ENCODE results near the gene SNX14. TPM values are rescaled to one million over a fixed set of nuclear protein-coding genes. Genes with fewer than 3 reads are reported as not detected.
A peak's percentile ranks its signal among the peaks of the same experiment; 100 is the strongest.
"Not testable (repeated sequence)": the region's sequence is repeated elsewhere in the genome, so short reads cannot be mapped to it uniquely, and the experiment has no call there.

Gene SNX14
- total RNA-seq (2014; rRNA removed; shearing (Covaris generic)), result 58.6 and 67.8 TPM in 2 replicates
- 53.6 and 98.6 TPM in 2 replicates for polyA plus RNA-seq (2014; cell fraction: nucleus; rRNA removed)

- peak; percentile 90 for DNase-seq (ENCODE audit: extremely low read depth, low read depth)
Observed at GRCh38 chr6:85593438-85594196, at the start of gene SNX14. Gene SNX14 (minus strand): TSS chr6:85593858. CDS start chr6:85593718, 140 bp downstream.

- peak; percentile 94 for DNase-seq (ENCODE audit: extremely low read depth, low read depth)
Observed at GRCh38 chr6:85642774-85643536, 49.3 kb upstream of the SNX14 start, which contains the start of gene SYNCRIP. Gene SYNCRIP (minus strand): TSS chr6:85642886. CDS start chr6:85641439, 1,447 bp downstream.

DNA sequence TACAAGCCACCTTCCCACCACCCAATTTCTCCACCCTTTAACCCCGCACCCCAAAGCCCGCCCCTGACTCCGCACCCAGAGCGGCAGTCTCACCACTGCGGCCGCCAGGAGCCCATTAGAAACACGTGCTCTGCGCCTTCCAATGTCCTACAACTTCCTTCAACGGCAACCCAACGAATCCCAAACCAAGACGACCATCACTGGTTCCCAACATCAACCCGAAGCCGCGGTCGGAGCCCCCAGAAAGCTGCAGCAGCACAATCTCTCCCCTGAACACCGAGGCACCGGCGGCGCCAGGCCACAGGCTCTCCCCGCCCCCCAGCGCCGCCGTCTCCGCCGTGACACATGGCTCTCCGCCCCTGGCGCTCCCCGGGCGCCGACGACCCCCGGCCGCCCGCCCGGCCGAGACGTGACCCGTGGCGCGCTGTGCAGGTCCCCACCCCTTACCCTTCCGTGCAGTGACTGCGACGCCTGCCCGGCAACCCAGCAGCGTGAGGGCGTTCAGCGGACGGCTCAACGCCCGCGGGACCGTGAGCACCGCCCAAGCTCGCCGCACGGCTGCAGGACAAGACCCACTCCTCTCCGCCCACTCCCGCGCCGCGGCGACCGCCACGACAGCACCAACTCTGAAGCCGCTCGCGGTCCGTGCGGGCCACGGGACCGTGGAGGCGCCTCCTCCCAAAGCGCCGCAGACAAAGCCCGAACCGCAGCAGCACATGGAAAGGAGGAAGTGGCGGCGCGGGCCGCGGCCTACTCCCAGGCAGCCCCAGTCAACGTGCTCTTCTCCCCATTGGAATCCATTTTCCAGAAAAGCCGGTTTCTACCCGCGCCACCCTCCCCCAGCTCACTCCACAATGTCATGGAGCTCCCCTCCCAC lies 48.5 kb upstream of the SNX14 start:
- DNase-seq (ENCODE audit: extremely low read depth, low read depth), result no peak

DNA sequence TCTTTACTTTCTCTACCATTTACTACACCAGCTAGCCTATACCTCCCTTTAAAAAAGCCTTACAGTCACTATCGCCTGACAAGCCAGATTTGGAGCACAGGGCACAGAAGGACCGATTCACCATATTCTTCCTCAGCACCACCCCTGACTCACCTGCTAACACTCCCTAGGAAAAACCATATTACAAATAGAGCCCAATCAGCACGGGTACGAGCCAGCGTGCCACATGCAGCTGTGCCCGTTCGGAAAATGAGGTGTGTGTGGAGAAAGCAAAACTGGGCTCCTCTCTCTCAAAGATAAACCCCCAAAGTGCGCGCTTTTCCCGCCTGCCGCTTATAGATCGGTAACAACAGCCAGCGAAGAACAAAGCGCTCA lies 47.9 kb upstream of the SNX14 start:
- DNase-seq (ENCODE audit: extremely low read depth, low read depth), result no peak

GRCh38 chr6:85640821-85641220 lies 47.2 kb upstream of the SNX14 start:
- no peak for DNase-seq (ENCODE audit: extremely low read depth, low read depth)

DNA sequence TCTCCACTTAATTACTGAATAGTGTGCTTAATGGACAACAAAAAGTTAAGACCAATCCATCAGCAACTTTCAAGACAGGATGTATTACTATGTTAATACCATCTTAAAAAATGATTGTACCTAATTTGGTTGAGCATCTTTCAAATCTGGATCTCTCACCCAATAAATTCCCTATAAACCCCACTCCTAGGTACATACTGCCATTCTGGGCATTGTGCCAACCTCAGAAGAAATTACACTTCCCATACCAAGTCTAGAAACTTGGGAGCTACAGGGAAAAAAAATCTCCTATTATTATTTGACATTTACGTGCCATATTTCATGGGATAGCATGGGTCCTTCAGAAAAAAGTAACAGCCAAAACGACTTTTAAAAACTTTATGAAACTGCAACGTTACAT lies 43.9 kb upstream of the SNX14 start:
- no peak for DNase-seq (ENCODE audit: extremely low read depth, low read depth)

- no peak for DNase-seq (ENCODE audit: extremely low read depth, low read depth)
Observed at GRCh38 chr6:85632164-85632942, 38.7 kb upstream of the SNX14 start.

DNA sequence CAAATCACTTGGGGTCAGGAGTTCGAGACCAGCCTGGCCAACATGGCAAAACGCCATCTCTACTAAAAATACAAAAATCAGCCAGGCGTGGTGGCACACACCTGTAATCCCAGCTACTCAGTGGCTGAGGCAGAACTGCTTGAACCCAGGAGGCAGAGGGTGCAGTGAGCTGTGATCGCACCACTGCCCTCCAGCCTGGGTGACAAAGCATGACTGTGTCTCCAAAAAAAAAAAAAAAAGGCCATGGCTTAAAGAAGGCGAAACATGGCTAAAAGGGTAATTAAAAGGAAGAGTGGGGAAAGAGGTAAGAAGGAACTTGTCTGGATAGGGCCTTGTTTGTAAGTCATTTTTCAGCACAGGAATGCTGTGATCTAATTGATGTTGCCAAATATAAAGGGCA lies 37.5 kb upstream of the SNX14 start:
- DNase-seq (ENCODE audit: extremely low read depth, low read depth), result not testable (repeated sequence)

DNA sequence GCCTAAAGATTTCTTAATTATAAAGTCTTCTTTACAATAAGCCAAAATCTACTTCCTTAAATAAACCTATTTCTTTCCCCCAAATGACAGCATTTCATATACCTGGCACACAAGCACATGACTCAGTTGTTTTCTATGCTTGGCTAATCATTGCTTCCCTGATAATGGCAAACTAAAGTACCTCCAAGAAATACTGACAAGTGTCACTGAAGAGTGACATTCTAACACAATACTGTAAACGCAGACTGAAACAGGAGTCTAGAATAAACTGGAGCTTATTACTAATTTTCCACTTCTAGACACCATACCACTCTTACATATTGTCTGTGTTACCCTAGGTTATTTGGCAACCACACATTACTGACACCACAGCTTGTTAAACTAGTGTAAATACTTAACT lies 34.7 kb upstream of the SNX14 start:
- no peak for DNase-seq (ENCODE audit: extremely low read depth, low read depth)

DNA sequence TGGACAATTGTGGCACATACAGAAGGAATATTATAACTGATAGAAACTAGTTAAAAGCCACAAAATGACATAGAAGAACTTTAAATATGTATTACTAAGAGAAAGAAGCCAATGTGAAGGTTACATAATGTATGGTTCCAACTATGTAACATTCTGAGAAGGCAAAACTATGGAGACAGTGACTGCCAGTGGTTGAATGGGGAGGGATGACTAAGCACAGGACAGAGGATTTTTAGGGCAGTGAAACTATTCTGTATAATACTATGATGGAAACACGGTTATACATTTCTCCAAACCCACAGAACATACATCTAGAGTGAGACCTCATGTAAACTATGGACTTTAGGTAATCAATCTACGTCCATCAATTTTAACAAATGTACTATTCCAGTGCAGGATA lies 26.6 kb upstream of the SNX14 start:
- DNase-seq (ENCODE audit: extremely low read depth, low read depth), result no peak

DNA sequence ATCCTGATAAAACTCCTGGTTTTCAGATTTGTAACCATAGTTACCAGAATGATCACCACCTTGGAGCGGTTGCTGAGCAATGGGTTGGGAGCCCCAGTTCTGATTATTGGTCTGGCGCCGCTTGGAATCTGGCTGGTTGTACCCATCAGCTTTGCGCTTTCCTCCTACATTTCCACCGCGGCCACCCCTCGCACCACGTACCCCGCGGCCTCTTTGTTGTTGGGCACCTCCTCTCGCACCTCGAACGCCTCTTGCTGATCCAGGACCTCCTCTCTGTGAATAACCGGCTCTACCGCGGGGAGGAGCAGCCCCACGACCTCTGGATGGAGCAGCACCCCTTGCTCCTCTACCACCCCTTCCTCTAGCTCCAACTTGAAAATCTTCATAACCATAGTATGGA lies 21.1 kb upstream of the SNX14 start:
- no peak for DNase-seq (ENCODE audit: extremely low read depth, low read depth)

- DNase-seq (ENCODE audit: extremely low read depth, low read depth), result no peak
Observed at GRCh38 chr6:85612690-85613474, 19.2 kb upstream of the SNX14 start.

DNA sequence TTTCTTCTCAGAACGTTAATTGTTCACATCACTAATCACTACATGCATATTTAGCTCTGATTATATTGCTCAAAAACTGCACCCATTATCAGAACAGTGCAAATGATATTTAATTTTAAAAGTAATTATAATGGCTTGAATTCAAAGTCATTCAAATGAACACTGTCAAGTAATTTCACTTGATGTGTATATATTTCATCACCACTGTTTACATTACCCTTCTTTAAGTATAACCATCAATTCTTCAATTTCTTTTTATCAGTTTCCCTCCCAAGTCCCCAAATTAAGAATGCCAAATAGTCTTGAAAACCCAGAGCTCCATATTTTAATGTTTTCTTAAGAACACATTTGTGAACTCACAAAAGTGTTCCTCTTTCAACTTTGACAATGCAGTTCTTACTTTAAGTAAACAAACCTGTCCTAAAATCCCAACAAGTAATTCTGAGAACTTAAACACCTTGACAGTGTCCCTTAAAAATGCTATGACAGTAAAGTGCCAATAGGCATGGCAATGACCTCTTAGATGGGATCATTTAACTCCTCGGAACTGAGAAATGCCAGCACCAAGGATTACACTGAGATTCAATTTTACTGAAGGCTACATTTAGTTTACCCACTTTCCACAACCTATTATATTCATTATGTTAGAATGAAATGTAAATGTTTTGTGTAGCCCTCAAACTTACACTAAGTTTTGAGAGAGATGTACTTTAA lies 16.7 kb upstream of the SNX14 start:
- no peak for DNase-seq (ENCODE audit: extremely low read depth, low read depth)

DNA sequence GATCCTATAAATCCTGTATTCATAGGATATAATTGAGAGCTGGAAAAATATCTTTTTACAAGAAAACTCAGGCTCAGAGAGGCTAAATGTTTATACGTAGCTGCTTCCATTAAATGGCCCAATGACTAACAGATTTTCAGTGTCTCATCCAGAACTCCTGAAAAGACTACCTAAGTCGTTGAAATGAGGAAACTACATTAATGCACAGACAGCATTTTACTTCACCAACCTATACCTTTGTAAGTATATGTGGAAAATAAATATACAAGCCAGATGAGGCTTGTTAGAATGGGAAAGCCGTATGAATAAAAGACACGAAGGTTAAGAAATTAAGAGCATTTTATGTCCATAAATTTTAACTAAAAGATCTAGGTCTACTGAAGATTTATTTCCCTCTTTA lies 8.4 kb upstream of the SNX14 start:
- no peak for DNase-seq (ENCODE audit: extremely low read depth, low read depth)

DNA sequence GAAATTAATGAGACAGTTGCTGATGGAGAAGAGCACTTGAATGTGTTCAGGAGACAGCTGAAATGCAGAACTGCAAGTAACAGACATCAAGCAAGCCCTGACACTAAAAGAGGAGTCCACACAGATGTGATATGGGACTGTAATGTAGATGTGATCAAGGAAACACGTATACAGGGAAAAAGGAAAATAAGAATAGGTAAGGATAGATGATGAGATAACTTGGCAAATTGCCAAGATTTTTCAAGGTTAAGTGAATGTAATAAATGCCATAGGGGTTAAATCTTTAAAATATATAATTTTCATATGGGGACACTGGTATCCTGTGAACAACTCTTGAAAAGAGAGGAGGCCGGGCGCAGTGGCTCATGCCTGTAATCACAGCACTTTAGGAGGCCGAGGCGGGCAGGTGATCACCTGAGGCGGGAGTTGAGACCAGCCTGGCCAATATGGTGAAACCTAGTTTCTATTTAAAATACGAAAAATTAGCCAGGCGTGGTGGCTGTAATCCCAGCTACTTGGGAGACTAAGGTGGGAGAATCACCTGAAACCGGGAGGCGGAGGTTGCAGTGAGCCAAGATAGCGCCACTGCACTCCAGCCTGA lies 7.2 kb upstream of the SNX14 start:
- DNase-seq (ENCODE audit: extremely low read depth, low read depth), result no peak

DNA sequence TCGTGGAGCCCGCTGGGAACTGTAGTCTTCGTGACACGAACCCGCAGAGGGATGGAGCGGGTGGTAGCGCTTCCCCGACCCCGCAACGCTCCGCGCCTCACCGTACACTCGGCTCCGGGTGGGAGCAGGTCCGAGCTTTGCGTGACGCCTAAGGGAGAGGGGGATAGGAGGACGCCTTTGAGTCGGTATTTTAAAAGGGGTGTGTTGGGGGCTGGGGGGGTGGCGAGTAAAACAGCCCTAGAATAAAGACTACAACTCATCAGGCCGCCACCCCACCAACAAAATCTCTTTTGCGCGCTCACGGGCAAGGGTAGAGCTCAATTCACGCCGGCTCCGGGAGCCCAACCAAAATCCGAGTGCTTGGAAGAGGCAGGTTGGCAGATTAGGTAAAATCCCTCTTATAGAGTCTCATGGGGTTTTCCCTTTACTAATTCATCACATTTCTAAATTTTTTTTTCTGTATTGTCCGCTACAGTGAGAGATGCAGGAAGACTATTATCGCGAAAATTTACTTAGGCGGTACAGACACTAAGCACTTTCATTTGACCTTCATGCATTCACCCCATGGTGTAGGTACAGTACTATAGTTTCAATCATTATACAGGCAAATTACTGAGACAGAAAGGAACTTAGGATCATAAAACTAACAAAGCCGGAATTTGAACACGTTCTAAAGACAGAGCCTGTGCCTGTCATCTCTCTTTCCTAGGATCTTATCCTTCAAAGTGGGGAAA lies 706 bp upstream of the SNX14 start:
- DNase-seq (ENCODE audit: extremely low read depth, low read depth), result no peak

DNA sequence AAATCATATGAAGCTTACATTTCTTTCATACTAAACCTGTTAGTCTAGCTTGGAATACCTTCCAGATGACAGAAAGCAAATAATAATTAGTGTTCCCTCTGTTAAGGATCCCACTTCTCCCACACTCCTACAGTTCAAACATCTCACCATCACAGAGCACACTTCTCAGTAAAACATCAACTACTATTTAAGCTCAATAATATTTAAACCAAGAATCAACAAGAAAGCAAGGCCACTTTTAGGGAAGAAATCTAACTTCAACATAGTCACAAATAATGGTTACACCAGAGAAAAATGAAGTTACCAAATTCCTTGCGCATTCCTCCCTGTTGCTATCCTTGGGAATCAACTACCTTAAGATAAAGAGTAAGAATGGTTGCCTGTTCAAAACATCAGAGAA lies 1.6 kb downstream of the SNX14 start:
- DNase-seq (ENCODE audit: extremely low read depth, low read depth), result no peak

GRCh38 chr6:85591207-85591606 lies 2.5 kb downstream of the SNX14 start:
- DNase-seq (ENCODE audit: extremely low read depth, low read depth), result no peak

Measured in NCI-H460 (cell line).